Activated gamma-delta T cell treated with anti-CD3 and anti-CD28 coated beads, Interleukin-2, amount 50 U/mL, for 16 hours (primary cell): Measurements from ENCODE around the gene PCBP4.

Experiments
- DNase-seq: peaks from one replicate; pipeline ENCODE4 v3.0.0-alpha.2; 2020; ENCODE audit warnings: low read depth

The PCBP4 gene

DNA sequence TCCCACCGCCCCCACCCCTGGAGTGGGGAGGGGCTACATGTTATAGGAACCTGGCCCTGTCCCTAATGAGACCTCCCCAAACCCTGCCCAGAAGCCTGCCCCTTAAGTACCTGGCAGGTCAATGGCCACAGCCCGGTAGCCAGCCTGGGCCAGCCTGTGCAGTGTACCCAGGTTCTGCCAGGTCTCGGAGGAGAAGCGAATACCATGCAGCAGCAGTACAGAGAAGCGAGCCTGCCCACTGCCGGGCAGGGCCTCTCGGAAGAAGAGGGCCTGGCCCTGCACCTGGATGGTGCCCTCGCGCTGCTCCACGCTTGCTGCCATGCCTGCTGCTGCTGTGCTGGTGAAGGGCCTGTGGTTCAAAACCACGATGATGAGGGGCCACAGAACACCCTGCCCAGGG is 4.1 kb upstream of the PCBP4 start:
- no peak for DNase-seq

DNA sequence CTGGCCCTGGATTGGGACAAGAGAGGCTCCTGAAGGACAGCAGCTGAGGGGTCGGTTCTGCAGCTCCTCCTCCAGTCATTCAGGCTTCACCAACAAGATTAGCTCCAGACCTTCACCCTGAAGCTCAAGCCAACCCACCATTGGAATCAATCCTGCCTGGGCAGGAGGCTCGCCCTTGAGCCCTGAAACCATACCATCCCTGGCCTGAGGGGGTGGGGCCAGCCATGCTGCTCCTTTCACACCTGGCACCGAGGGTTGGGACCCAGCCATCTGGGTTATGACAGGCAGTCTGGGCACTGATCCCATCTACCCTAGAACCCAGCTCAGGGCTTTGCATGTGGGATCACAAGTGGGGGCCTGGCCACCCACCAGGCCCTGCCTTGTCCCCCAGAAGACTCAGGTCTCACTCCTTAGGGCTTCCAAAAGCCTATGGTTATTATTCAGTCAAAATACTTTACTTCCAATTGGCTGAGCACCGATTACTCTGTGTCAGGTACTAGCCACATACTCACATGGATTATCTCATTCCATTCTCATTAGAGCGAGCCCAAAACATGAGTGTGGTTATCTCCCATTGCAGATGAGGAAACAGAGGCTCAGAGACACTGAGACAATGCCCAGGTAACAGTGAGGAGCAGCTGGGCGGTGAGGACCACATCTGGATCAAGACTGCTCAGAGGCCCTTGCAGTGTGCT is 3.5 kb upstream of the PCBP4 start:
- no peak for DNase-seq

DNA sequence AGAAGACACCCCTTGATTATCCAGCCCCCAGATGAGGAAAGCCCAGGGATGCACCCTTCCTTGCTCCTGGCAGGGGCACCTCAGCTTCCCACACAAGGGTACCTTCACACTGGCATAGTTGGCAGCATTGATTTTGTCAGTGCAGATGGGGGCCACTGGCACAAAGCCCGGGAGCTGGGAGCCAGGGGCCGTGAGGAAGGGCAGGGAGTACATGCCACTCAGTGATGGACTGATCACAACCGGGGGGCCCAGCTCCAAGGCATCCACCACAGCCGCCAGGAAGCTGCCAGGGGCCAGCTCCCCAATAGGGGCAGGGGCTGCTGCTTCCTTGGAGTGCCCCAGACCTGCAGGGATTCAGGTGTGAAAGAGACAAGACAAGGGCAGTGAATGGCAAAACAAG is 2.6 kb upstream of the PCBP4 start:
- DNase-seq = no peak

DNA sequence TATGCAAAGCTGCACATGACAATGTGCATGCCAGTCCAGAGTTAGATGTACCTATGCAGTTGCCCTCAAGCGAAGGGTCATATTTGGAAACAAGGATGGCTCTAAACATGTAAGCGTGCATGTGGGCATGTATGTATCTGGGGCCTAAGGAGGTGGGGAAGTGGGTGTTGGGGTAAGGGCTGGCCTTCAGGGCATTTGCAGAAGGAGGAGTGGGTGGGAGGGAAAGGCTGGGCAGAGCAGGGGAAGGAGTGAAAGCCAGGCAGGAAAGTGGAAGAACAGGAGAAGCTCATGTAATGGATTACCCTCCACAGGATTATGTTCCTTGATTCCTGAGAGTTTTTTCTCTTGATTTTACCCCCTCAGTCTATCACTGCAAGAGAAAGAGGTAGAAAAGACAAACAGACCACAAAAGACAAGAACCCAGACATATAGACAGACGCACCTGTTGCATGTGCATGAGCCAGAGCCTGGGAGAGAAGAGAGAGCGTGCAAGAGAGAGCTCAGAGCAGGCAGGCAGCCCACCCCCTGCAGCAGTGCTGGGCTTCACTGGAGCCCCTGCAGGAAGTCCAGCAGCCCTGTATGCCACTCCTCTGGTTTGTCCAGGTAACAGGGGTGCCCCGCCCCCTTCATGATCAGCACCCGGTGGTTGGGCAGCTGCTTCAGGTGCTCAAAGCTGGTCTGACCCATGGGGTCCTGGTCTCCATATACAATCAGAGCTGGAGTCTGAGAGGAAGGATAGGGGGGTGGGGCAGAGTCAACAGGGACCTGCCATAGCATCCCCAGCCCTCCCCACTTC is 1.8 kb upstream of the PCBP4 start:
- no peak for DNase-seq

DNA sequence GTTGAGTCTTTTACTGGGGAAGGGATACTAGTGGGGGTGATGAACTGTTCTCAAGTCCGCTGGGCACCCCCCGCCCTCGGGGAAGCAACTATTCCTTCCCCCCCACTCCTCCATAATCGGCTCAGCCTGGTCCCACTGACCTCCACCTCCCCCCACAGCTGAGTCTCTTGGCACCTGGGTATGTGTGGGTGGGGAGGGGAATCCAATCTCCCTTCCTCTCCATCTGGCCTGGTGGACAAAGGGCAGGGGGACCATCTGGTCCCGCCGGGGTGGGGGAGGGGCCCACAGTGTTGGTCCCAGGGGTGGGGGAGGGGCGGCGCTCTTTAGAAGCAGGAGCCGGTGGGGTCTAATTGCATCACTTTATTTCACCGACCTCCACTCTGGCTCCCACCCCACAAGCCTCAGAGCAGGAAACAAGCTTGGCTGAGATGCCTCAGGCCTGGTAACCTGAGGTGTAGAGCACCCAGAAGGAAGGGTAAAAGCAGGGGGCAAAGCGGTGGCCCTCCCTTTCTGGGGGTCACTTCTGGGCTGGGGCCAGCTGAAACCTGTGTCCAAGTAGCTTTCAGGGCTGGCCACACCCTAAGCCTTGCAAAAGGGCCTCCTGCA is 1.0 kb upstream of the PCBP4 start:
- DNase-seq = no peak

DNA sequence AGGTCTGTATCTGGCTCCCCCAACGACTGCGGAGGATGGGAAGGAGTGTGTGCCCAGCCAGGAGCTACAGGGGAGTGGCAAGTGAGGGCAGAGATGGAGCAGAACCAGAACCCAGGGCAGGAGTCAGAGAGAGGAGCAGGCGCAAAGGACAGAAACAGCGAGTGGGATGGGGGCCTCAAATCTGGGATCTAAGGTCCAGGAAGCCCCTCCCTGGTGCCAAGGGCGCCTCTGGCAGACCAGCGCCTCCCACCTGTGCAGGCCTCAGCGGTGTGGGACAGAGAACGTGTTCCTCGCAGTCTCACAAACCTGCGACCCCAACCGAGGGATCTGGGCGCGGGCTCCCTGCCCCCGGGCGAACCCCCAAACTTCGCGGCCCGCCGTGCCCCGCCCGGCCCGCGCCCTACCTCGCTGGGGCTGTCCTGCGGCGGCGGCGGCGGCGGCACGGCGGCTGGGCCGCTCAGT is 301 bp downstream of the PCBP4 start:
- no peak for DNase-seq

DNA sequence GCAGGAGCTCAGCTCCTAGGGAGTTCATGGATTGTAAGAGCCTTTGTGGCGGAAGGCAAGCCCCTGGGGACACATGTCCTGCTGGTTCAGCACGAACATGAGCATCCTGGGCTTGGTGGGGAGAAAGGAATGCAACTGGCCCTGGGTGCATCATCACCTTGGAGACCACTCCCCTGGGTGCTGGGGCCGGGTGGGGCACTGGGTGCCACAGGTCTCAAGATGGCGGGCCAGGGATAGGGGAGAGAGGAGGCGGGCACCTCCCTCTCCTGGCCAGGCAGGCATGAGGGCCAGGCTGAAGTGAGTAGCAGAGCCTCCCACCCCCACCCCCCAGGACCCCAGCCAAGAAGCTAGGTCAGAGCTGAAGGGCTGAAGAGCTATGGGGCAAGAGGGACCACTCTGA is 768 bp downstream of the PCBP4 start:
- DNase-seq = no peak

DNA sequence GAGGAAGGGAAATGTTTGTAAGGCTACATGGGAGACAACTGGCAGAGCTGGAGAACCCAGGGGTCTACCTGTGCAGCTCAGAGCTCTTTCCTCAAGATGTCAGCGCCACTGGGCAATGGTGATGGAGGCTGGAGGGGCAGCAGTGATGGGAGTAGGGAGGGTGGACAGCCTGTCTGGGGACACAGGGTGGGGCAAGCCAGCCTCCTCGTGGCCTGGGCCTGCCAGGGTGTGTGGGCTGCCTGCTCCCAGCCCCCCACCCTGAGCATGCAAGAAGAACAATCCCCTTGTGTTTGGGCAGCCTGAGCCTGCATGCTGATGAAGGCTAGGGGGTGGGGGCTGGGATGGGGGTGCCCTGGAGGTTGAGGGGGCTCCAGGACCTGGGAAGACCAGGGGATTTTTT is 1.2 kb downstream of the PCBP4 start:
- no peak for DNase-seq

DNA sequence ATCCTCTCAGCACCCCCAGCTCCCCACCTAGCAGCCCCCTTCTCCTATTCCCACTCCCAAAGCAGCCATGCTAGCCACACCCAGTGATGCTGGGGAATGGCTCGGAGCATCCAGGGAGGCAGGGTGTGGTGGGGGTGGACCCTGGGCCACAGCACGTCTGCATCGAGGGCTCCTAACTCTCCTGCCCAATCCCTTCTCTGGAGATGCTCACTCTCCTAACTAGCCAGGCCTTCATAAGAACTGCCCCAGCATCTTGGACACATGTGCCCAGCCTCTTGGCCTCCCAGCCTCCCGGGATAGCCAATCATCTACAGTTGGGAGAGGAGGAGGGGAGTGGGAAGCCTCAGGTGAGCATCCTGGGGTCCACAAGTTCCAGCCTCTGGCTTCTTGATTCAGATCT is 2.7 kb downstream of the PCBP4 start:
- no peak for DNase-seq

DNA sequence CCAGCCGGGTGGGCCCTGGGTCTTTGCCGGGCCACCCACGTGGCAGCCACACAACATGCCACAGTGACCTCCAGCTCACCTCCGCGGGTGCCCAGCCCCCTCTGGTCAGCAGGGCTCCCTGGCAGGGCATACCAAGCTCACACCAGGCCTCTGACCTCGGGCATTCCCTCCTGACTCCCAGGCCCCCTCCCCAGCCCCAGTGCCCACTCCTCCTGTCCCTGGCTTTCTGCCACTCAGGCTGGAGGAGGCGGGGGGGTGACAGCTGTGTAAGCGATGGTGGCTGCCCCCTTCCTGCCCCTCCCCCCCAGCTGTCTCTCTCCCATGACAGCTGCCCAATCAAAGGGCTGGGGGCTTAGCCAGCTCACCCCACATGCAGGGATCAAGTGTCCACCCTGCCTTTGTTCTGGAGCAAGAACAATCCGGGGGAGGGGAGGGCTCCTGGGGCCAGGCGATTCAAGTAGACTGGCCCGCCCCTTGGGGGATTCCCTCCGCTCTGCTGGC is 3.3 kb downstream of the PCBP4 start:
- no peak for DNase-seq

DNA sequence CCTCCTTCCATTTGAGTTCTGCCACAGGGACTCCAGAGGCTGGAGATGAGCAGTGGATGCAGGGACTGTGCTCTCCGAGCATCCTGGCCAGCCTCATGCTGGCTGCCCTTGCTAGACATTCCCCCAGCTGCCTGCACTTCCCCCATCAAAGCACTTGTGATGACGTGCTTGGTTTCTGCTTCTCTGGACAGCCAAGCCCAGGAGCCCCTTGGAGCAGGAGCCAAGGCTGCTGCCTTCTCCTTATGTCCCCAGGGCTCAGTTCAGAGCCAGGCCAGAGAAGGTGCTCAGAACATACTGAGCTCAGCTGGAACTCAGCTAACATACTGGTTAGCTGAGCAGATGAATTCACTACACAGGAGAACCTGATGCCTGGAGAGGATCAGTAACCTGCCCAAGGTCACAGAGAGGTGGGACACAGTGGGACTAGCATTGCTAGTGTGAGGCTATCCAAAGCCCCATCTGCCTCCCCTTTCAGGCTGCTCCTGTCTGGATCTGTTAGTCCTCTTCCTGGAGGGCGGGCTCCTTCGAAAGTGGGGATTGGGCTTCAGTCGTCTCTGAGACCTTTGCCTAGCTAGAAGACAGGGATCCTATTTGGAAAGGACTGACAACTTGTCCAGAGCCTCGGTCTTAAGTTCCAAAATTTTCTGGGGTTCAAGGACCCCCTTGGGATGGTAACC is 4.3 kb downstream of the PCBP4 start:
- no peak for DNase-seq

DNA sequence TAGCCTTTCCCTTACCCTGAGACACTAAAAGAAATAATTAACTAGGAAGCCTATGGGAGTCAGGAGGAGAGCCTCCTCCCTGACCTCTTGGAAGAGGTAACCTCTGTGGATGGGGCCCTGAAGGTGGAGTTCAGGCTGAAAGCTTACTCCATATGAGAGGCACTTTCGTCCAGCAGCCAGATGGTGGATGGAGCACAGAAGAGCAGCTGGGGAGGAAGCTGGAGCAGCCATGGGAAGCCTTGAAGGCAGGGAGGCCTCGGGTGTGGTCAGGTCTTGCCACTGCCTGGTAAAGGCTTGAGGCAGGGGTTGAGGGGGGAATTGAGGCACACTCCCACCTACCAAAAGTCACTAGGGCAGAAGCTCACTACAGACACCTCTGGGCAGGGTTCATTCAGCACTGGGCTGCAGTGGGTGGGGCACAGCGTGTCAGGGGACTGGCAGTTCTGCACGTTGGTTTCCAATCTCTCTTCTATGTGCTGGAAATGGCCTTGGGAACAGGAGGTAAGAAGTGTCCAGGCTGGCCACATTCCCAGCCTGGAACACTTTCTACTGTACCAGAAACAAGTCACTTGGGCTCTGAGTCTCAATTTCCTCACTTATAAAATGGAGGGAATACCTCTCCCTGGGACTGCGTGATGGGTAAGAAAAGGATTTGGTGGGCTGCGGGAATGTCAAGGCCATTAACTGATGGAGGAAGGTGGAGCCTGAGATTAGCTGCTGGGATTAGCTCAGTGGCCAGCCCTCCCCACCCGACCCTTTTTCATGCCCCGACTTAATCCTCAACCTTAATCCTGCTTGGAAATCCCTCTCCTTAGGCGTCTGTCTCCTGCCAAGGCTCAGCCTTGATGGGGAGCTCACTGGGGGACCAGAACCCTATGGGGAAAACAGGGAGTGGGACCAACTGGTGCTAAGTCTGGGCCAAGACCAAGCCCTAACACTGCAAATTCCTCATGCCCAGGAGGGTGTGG is 5.4 kb downstream of the PCBP4 start:
- DNase-seq = no peak

DNA sequence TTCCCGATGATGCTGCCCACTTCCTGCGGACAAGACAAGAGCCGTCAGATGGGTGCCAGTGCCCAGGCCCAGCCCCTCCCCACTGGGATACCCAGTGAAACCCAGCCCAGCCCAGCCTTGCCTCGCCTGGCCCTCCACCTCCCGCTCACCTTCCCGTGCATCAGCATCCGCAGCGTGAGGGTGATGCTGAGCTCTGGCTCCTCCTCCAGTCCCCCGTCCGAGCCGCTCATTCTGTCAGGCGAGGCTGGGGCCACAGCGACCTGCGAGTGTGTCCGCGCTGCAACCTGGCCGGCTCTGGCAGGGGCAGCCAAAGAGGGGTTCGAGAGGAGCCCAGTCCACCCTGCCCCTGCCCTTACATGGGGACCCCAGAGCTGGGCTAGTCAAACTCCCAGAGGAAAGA is 6.2 kb downstream of the PCBP4 start:
- DNase-seq = no peak

DNA sequence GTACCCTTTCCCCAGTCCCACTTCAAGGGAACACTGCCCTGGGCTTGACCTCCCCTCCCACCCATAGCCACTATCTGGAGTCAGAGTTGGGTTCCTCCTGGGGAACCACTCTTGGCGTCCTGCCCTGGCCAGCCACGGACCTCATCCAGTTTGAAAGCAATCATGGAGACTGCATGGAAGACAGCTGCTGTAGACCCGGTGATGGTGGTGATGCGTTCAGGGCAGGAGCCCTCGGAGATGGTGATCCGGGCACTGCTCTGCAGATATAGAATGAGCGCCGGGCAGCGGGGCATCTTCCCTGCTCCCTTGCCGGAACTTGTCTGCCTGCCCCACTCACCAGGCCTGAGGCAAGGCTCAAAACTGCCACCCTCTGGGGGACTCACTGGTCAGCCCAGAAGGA is 6.9 kb downstream of the PCBP4 start:
- no peak for DNase-seq

DNA sequence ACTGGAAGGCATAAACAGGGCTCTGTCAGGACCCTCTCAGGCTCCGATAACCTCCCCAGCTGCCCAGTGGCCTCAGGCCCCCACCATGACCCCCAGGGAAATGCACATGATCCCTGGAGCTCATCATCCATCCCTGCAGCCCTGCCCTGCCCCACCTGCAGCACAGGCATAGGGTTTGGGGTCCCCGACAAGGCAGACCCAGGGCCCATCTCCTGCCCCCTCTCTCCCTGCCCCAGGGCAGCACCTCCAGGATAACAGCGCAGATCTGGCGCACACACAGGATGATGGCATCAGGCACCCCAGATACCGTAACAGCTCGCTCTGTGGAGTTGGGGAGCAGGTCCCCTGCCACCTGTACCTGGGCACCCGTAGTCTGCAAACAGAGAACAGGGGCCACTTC is 7.6 kb downstream of the PCBP4 start:
- DNase-seq = no peak

DNA sequence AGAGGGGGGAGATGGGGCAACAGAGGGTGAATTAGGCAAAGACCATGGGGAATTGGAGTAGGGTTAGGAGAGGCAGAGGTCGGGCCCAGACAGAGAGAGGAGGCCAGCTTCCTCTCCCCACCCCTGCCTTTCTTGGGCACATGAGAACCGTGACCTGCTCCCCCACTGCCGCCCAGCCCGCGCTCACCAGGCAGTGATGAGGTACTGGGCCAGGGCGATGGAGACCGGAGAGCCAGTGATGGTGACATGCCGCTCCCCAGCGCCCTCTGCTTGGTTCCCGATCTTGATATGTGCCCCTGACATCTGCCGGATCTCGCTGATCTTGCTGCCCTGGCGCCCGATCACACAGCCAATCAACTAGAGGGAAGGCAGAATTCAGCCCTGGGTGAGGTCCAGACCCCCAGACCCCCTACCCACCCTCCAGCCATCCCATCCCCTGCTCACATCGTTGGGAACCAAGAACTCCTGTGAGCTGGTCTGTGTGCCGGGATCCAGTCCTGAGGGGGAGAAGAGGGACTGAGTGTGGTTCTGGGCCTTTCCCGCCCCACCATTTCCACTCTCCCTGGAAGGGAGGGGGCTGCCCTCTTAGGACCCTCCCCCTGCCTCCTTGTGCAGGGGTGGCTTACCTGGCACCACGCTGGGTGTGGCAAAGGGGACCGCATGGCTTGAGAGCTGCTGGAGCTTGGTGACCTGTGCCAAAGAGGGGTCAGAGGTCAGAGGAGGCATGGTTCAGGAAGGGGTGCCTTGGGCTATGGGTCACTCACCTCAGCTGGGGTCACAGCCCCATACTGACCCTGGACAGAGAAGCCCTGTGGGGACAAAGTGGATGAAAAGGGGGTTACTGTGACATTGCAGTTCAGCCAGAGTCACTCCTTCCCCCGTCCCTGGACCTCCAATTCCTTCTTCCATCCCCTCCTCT is 8.4 kb downstream of the PCBP4 start:
- DNase-seq = no peak

DNA sequence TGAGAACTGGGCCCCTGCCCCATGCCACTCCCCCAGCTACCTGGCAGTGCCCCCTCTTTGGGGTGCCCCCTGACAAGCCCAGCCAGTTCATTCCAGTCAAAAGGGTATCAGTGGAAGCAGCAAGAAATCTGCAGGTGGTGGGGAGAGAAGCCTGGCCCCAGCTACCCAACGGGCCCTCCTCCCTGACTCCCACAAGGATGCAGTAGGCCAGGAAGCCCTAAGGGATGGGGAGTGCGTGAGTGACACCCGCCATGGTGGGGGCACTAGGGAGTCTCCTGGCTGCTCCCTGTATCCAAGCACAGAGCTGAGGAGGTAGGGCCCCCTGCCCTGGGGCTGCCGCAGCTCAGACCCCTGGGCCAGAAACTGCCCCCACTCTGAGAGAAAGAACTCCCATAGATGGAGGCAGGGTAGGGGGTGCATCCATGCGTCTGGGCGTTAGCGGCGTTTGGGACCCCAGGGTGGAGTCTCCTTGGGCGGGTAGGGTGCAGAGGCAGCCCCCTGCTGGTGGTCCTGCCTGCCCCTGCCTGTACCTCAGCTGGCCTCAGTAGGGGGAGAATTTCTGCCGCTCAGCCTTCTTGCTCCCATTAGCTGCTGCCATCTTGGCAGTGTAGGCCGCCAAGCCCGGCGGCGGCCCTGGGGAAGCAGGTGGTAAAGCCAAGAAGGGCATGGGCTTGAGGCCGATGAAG is 9.6 kb downstream of the PCBP4 start:
- DNase-seq = no peak

DNA sequence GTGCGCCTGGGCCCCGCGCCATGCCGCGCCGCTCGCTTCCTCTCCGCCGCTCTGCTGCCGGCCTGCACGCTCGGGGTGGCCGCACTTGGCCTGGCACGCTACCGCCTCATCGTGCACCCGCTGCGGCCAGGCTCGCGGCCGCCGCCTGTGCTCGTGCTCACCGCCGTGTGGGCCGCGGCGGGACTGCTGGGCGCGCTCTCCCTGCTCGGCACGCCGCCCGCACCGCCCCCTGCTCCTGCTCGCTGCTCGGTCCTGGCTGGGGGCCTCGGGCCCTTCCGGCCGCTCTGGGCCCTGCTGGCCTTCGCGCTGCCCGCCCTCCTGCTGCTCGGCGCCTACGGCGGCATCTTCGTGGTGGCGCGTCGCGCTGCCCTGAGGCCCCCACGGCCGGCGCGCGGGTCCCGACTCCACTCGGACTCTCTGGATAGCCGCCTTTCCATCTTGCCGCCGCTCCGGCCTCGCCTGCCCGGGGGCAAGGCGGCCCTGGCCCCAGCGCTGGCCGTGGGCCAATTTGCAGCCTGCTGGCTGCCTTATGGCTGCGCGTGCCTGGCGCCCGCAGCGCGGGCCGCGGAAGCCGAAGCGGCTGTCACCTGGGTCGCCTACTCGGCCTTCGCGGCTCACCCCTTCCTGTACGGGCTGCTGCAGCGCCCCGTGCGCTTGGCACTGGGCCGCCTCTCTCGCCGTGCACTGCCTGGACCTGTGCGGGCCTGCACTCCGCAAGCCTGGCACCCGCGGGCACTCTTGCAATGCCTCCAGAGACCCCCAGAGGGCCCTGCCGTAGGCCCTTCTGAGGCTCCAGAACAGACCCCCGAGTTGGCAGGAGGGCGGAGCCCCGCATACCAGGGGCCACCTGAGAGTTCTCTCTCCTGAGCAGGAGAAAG is 11.1 kb downstream of the PCBP4 start:
- no peak for DNase-seq
